ENCODE measurements around the gene CCL21.
"Not testable (repeated sequence)": the region's sequence is repeated elsewhere in the genome, so short reads cannot be mapped to it uniquely, and the experiment has no call there.

CCL21 gene

GRCh38 chr9:34741628-34742027 is 31.7 kb upstream of the CCL21 start:
- H3K36me3 ChIP-seq (ENCODE audit: insufficient read depth, low read length): no peaks in the 10 kb centered on the region
- no peak for TF ChIP-seq EZH2 (IDR thresholded peaks at IDR 0.05; ENCODE audit: borderline replicate concordance, low read length)
- TF ChIP-seq, protein P1, sequence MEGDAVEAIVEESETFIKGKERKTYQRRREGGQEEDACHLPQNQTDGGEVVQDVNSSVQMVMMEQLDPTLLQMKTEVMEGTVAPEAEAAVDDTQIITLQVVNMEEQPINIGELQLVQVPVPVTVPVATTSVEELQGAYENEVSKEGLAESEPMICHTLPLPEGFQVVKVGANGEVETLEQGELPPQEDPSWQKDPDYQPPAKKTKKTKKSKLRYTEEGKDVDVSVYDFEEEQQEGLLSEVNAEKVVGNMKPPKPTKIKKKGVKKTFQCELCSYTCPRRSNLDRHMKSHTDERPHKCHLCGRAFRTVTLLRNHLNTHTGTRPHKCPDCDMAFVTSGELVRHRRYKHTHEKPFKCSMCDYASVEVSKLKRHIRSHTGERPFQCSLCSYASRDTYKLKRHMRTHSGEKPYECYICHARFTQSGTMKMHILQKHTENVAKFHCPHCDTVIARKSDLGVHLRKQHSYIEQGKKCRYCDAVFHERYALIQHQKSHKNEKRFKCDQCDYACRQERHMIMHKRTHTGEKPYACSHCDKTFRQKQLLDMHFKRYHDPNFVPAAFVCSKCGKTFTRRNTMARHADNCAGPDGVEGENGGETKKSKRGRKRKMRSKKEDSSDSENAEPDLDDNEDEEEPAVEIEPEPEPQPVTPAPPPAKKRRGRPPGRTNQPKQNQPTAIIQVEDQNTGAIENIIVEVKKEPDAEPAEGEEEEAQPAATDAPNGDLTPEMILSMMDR (IDR thresholded peaks at IDR 0.05; ENCODE audit: low read length): no peak
- H3K4me1 ChIP-seq (ENCODE audit: insufficient read depth, low read length, severe bottlenecking): no peaks in the 10 kb centered on the region
- no peaks in the 10 kb centered on the region for H3K9me2 ChIP-seq (ENCODE audit: low read depth, low read length)
- H3K4me3 ChIP-seq (ENCODE audit: low read depth, low read length, poor library complexity, severe bottlenecking): no peak overlapping the region
- H2AFZ ChIP-seq (ENCODE audit: low read length): no peak overlapping the region
- no peaks in the 10 kb centered on the region for H3K79me2 ChIP-seq (ENCODE audit: insufficient read depth, low read length)
- H3K9me3 ChIP-seq (ENCODE audit: low read length): no peaks in the 10 kb centered on the region
- H3K9ac ChIP-seq (ENCODE audit: low read length): no peak overlapping the region
- 0 out of 2 replicates have a peak, but pooled peaks cover 6% of the 10 kb centered on the region for H3K27me3 ChIP-seq (ENCODE audit: insufficient read depth, low read length)
- no peak overlapping the region for H3K4me2 ChIP-seq (ENCODE audit: low read length)
- no peaks in the 10 kb centered on the region for H4K20me1 ChIP-seq (ENCODE audit: insufficient read depth, low read length)
- no peaks in the 10 kb centered on the region for H3F3A ChIP-seq (ENCODE audit: insufficient read depth, low read length)
- no peak overlapping the region for H3K27ac ChIP-seq (ENCODE audit: low read depth, low read length, poor library complexity, severe bottlenecking)

- not testable (repeated sequence) for H4K20me1 ChIP-seq (ENCODE audit: insufficient read depth, low read length); H2AFZ ChIP-seq (ENCODE audit: low read length)
Observed at GRCh38 chr9:34740176-34740575, 30.2 kb upstream of the CCL21 start.

GRCh38 chr9:34737677-34738260 is 27.8 kb upstream of the CCL21 start:
- no peaks in the 10 kb centered on the region for H3K9me3 ChIP-seq (ENCODE audit: low read length)
- H3K79me2 ChIP-seq (ENCODE audit: insufficient read depth, low read length): no peaks in the 10 kb centered on the region
- no peak for TF ChIP-seq EZH2 (IDR thresholded peaks at IDR 0.05; ENCODE audit: borderline replicate concordance, low read length)
- TF ChIP-seq, protein P1 (IDR thresholded peaks at IDR 0.05; ENCODE audit: low read length): no peak
- no peak overlapping the region for H3K4me3 ChIP-seq (ENCODE audit: low read depth, low read length, poor library complexity, severe bottlenecking)
- no peak overlapping the region for H2AFZ ChIP-seq (ENCODE audit: low read length)
- no peaks in the 10 kb centered on the region for H3K4me1 ChIP-seq (ENCODE audit: insufficient read depth, low read length, severe bottlenecking)
- H3K27me3 ChIP-seq (ENCODE audit: insufficient read depth, low read length): 0 out of 2 replicates have a peak, but pooled peaks cover 5% of the 10 kb centered on the region
- no peak overlapping the region for H3K9ac ChIP-seq (ENCODE audit: low read length)
- H3K27ac ChIP-seq (ENCODE audit: low read depth, low read length, poor library complexity, severe bottlenecking): no peak overlapping the region
- H3K36me3 ChIP-seq (ENCODE audit: insufficient read depth, low read length): no peaks in the 10 kb centered on the region
- H3K9me2 ChIP-seq (ENCODE audit: low read depth, low read length): no peaks in the 10 kb centered on the region
- no peaks in the 10 kb centered on the region for H3F3A ChIP-seq (ENCODE audit: insufficient read depth, low read length)
- H3K4me2 ChIP-seq (ENCODE audit: low read length): no peak overlapping the region
- no peaks in the 10 kb centered on the region for H4K20me1 ChIP-seq (ENCODE audit: insufficient read depth, low read length)

More at GRCh38 chr9:34740176-34740575, 30.2 kb upstream of the CCL21 start:
- H3K4me2 ChIP-seq (ENCODE audit: low read length); H3K9me3 ChIP-seq (ENCODE audit: low read length); H3K4me1 ChIP-seq (ENCODE audit: insufficient read depth, low read length, severe bottlenecking); H3K27me3 ChIP-seq (ENCODE audit: insufficient read depth, low read length); H3K9ac ChIP-seq (ENCODE audit: low read length); H3K9me2 ChIP-seq (ENCODE audit: low read depth, low read length); H3K79me2 ChIP-seq (ENCODE audit: insufficient read depth, low read length); H3F3A ChIP-seq (ENCODE audit: insufficient read depth, low read length); H3K36me3 ChIP-seq (ENCODE audit: insufficient read depth, low read length); H3K27ac ChIP-seq (ENCODE audit: low read depth, low read length, poor library complexity, severe bottlenecking); H3K4me3 ChIP-seq (ENCODE audit: low read depth, low read length, poor library complexity, severe bottlenecking): not testable (repeated sequence)

GRCh38 chr9:34734720-34735119 is 24.8 kb upstream of the CCL21 start:
- H3F3A ChIP-seq (ENCODE audit: insufficient read depth, low read length): no peaks in the 10 kb centered on the region
- H3K9ac ChIP-seq (ENCODE audit: low read length): no peak overlapping the region
- H3K27ac ChIP-seq (ENCODE audit: low read depth, low read length, poor library complexity, severe bottlenecking): no peak overlapping the region
- no peak overlapping the region for H3K4me2 ChIP-seq (ENCODE audit: low read length)
- no peaks in the 10 kb centered on the region for H3K9me2 ChIP-seq (ENCODE audit: low read depth, low read length)
- H3K27me3 ChIP-seq (ENCODE audit: insufficient read depth, low read length): 0 out of 2 replicates have a peak, but pooled peaks cover 5% of the 10 kb centered on the region
- TF ChIP-seq EZH2 (IDR thresholded peaks at IDR 0.05; ENCODE audit: borderline replicate concordance, low read length): no peak
- TF ChIP-seq, protein P1 (IDR thresholded peaks at IDR 0.05; ENCODE audit: low read length): no peak
- H3K4me1 ChIP-seq (ENCODE audit: insufficient read depth, low read length, severe bottlenecking): no peaks in the 10 kb centered on the region
- no peaks in the 10 kb centered on the region for H3K36me3 ChIP-seq (ENCODE audit: insufficient read depth, low read length)
- no peaks in the 10 kb centered on the region for H3K79me2 ChIP-seq (ENCODE audit: insufficient read depth, low read length)
- H2AFZ ChIP-seq (ENCODE audit: low read length): no peak overlapping the region
- no peaks in the 10 kb centered on the region for H3K9me3 ChIP-seq (ENCODE audit: low read length)
- H4K20me1 ChIP-seq (ENCODE audit: insufficient read depth, low read length): no peaks in the 10 kb centered on the region
- H3K4me3 ChIP-seq (ENCODE audit: low read depth, low read length, poor library complexity, severe bottlenecking): no peak overlapping the region

Measured in OCI-LY1 (cell line).